Mucosa of descending colon (tissue), 3 donors: Measurements from ENCODE around the gene SESTD1. TPM values are rescaled to one million over a fixed set of nuclear protein-coding genes. Genes with fewer than 3 reads are reported as not detected.

Experiments
- ATAC-seq: fragments of 200-7000 bp; cut with Tn5 transposase; one replicate; pipeline ENCODE4 v1.9.1; 2020; ENCODE audit warnings: mild to moderate bottlenecking, moderate library complexity
- DNase-seq, 3 donors: peaks; one replicate each; pipeline ENCODE4 v3.0.0-alpha.2; 2020
- H3K36me3 ChIP-seq: fragments of 200-600 bp; one replicate; pipeline ENCODE4 v1.8.0; 2021; ENCODE audit warnings: low read depth, mild to moderate bottlenecking
- H3K4me1 ChIP-seq: fragments of 200-600 bp; one replicate; pipeline ENCODE4 v1.8.0; 2021; ENCODE audit warnings: low read depth, mild to moderate bottlenecking
- H3K4me3 ChIP-seq: fragments of 200-600 bp; one replicate; pipeline ENCODE4 v1.8.0; 2021; ENCODE audit warnings: mild to moderate bottlenecking
- H3K9me3 ChIP-seq: fragments of 200-600 bp; one replicate; pipeline ENCODE4 v1.8.0; 2021; ENCODE audit warnings: mild to moderate bottlenecking
- intact Hi-C, 2 donors: fragments of 100-400 bp; cut with DNase I in 1 of 2; cut with micrococcal nuclease in 1 of 2; formaldehyde crosslinking; loops; one replicate each; pipeline versions ENCODE4 v1.11.0 to v1.11.1; 2022; cut with DNase I, micrococcal nuclease
- total RNA-seq, 3 donors: library from RNA; stranded (reverse); fragmentation: NEBNext Ultra II Directional in 2 of 3; extraction: Animal tissue kit (Norgen Biotek cat#: 25700) in 2 of 3; gene quantifications; one replicate each; pipeline versions ENCODE4 v1.2.1 to v1.2.4, GENCODE V29; 2021 to 2023
- TF ChIP-seq, protein P1 (sequence below): fragments of 200-600 bp; IDR thresholded peaks from one replicate; pipeline ENCODE4 v1.8.0; 2022; ENCODE audit warnings: antibody characterized with exemption, mild to moderate bottlenecking
- donor health status: DM: no; HTN: no; CAD: no; lungs with moderate emphysema.
- donor health status: DM: no; HTN: no; CAD: no.
- donor health status: DM: no; HTN: yes; CAD: no.

The SESTD1 gene
- total RNA-seq, 3 donors from 2014 or later = 25.6 to 102 (median 44.0) TPM

GRCh38 chr2:179260224-179260623, 4.4 kb downstream of the SESTD1 start:
- H3K36me3 ChIP-seq = no peaks in the 10 kb centered on the region
- peaks cover 4% of the 10 kb centered on the region for H3K4me1 ChIP-seq
- H3K4me3 ChIP-seq = no peak overlapping the region
- TF ChIP-seq, protein P1, sequence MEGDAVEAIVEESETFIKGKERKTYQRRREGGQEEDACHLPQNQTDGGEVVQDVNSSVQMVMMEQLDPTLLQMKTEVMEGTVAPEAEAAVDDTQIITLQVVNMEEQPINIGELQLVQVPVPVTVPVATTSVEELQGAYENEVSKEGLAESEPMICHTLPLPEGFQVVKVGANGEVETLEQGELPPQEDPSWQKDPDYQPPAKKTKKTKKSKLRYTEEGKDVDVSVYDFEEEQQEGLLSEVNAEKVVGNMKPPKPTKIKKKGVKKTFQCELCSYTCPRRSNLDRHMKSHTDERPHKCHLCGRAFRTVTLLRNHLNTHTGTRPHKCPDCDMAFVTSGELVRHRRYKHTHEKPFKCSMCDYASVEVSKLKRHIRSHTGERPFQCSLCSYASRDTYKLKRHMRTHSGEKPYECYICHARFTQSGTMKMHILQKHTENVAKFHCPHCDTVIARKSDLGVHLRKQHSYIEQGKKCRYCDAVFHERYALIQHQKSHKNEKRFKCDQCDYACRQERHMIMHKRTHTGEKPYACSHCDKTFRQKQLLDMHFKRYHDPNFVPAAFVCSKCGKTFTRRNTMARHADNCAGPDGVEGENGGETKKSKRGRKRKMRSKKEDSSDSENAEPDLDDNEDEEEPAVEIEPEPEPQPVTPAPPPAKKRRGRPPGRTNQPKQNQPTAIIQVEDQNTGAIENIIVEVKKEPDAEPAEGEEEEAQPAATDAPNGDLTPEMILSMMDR = no peak
- intact Hi-C loops = no loop called here
- ATAC-seq (no peak), DNase-seq (no peak)
- no peaks in the 10 kb centered on the region for H3K9me3 ChIP-seq

DNA sequence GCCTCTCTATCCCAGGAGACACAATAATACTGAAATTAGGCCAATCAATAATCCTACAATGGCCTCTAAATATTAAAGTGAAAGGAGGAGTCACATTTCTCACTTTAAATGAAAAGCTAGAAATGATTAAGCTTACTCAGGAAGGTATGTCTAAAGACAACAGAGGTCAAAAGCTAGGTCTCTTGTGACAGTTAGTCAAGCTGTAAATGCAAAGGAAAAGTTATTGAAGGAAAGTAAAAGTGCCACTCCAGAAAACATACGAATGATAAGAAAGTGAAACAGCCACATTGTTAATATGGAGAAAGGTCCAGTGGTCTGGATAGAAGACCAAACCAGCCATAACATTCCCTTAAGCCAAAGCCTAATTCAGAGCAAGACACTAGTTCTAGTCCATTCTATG, 9.5 kb downstream of the SESTD1 start:
- TF ChIP-seq, protein P1 = no peak

GRCh38 chr2:179253226-179253625, 11.4 kb downstream of the SESTD1 start:
- TF ChIP-seq, protein P1 = no peak
- Histone ChIP-seq H3K4me3 (no peak overlapping the region), H3K4me1 (no peaks in the 10 kb centered on the region), H3K9me3 (no peaks in the 10 kb centered on the region), H3K36me3 (no peaks in the 10 kb centered on the region)
- intact Hi-C loops = no loop called here
- no peak for DNase-seq
- ATAC-seq = no peak

More for the DNA sequence above, 9.5 kb downstream of the SESTD1 start:
- Histone ChIP-seq H3K4me3 (no peak overlapping the region), H3K4me1 (no peaks in the 10 kb centered on the region), H3K36me3 (no peaks in the 10 kb centered on the region), H3K9me3 (no peaks in the 10 kb centered on the region)
- no peak for ATAC-seq
- DNase-seq = no peak
- intact Hi-C loops = no loop called here

DNA sequence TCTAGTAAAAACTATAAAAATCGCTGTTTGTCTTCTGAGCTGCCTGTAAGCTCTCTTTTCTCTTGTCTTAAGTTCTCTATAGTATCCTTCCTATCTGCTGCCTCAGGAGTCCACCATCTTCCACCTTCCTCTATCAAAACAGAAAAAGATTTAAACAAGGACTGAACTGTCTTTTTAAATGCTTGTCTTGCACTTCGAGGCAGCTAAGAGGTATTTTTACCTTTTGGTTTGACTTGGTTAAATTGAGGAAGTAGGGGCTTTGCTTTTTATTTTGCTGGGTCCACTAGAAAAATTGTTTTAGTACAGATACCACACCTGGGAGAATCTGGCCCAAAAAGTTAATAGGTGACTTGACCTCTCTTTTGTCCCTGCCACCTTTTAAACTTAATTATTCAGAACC, 12.2 kb downstream of the SESTD1 start:
- intact Hi-C loops = no loop called here
- ATAC-seq = no peak

DNA sequence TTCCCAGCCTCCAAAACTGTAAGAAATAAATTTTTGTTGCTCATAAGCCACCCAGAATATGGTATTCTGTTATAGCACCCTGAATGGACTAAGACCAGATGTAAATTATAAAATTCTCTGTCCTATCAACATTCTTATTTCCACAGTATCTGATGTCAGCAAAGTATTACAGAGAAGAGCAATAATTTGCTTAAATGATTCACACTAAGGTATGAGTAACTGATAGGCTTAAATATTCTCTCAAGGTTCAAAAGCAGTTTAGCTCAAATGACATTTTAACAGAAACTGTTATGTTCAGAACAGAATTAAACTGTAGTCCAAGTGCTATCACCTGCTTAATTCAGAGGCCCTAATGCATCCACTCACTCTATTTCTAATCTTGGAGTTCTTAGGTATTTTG, 12.8 kb downstream of the SESTD1 start:
- no peaks in the 10 kb centered on the region for H3K36me3 ChIP-seq
- no peaks in the 10 kb centered on the region for H3K9me3 ChIP-seq
- no peak overlapping the region for H3K4me3 ChIP-seq
- TF ChIP-seq, protein P1 = no peak
- no peaks in the 10 kb centered on the region for H3K4me1 ChIP-seq
- DNase-seq = no peak
- no peak for ATAC-seq
- intact Hi-C loops = no loop called here

More for the DNA sequence above, 12.2 kb downstream of the SESTD1 start:
- DNase-seq = no peak
- Histone ChIP-seq H3K9me3 (no peaks in the 10 kb centered on the region), H3K4me3 (no peak overlapping the region), H3K36me3 (no peaks in the 10 kb centered on the region), H3K4me1 (no peaks in the 10 kb centered on the region)
- TF ChIP-seq, protein P1 = no peak
